AG10803 (cell line): Measurements from ENCODE around the gene FXYD6.
"Not testable (repeated sequence)": the region's sequence is repeated elsewhere in the genome, so short reads cannot be mapped to it uniquely, and the experiment has no call there.

ENCODE experiments used
- DNase-seq: peaks from one replicate; pipeline ENCODE4 v3.0.0; 2010; ENCODE audit warnings: low read depth
- H3K4me3 ChIP-seq: 2 replicates; pipeline ENCODE4 v1.5.1; 2011; ENCODE audit warnings: mild to moderate bottlenecking, low read length, control low read depth
- TF ChIP-seq, protein P1 (sequence below): conservative IDR thresholded peaks from 2 replicates; pipeline ENCODE4 v1.5.1; 2011; ENCODE audit warnings: mild to moderate bottlenecking, low read length, control low read depth, inconsistent platforms

Gene FXYD6

DNA sequence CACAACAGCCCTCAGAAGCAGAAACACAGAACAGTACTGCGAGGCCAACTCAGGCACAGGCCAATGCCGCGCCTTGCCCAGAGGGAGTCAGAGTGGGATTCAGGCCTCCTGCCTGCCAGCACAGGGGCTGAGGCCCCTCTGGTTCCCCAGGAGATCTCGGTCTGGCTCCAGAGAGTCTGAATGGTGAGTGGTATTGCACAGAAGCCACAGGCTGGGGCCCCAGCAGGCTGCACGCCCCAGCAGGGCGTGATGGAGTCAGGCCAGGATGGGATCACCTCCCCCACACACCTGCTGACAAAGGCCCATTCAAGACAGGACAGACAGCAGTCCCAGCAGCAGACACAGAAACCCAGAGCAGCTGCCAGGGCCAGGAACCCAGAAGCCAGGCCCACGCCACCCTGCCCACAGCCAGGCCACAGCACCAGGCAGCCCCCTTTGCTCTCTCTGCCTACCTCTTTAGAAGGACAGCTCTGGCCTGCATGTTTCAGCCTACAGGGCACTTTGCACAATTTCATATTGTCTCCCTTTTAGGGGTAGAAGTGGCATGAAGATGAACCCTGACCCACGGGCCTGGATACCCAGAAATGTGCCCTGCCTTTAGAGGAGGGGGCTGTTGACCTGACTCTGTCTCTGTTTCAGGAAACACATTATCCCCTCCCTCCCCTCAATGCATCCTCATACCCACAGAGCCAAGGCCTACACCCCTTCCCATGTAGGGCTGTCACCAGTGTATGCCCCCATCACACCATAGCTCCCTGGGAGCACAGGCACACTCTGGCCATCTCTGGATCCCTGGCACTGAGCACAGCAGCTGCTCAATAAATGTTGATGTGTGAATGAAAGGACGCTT is 6.1 kb downstream of the FXYD6 start:
- no peak for DNase-seq
- TF ChIP-seq, protein P1, sequence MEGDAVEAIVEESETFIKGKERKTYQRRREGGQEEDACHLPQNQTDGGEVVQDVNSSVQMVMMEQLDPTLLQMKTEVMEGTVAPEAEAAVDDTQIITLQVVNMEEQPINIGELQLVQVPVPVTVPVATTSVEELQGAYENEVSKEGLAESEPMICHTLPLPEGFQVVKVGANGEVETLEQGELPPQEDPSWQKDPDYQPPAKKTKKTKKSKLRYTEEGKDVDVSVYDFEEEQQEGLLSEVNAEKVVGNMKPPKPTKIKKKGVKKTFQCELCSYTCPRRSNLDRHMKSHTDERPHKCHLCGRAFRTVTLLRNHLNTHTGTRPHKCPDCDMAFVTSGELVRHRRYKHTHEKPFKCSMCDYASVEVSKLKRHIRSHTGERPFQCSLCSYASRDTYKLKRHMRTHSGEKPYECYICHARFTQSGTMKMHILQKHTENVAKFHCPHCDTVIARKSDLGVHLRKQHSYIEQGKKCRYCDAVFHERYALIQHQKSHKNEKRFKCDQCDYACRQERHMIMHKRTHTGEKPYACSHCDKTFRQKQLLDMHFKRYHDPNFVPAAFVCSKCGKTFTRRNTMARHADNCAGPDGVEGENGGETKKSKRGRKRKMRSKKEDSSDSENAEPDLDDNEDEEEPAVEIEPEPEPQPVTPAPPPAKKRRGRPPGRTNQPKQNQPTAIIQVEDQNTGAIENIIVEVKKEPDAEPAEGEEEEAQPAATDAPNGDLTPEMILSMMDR: no peak
- no peak overlapping the region for H3K4me3 ChIP-seq

DNA sequence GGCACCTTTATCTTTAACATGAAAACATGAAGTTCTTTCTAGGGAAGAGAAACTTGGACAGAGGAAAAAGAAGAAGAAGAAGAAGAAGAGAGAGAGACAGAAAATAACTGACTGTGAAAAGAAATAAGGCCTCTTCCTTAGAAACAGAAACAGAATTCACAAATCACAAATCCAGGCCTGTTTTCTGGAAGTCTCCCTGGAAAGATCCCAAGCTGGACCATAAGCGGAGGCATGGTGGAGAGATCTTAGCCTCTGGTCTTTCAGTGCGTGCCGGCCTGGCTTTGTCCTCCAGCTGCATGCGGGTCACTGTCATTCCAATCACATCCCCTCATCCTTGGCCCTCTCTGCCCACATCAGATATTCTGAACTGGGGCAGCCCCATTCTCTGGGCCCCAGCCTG is 6.9 kb downstream of the FXYD6 start:
- DNase-seq: no peak
- TF ChIP-seq, protein P1: no peak
- H3K4me3 ChIP-seq: no peak overlapping the region

DNA sequence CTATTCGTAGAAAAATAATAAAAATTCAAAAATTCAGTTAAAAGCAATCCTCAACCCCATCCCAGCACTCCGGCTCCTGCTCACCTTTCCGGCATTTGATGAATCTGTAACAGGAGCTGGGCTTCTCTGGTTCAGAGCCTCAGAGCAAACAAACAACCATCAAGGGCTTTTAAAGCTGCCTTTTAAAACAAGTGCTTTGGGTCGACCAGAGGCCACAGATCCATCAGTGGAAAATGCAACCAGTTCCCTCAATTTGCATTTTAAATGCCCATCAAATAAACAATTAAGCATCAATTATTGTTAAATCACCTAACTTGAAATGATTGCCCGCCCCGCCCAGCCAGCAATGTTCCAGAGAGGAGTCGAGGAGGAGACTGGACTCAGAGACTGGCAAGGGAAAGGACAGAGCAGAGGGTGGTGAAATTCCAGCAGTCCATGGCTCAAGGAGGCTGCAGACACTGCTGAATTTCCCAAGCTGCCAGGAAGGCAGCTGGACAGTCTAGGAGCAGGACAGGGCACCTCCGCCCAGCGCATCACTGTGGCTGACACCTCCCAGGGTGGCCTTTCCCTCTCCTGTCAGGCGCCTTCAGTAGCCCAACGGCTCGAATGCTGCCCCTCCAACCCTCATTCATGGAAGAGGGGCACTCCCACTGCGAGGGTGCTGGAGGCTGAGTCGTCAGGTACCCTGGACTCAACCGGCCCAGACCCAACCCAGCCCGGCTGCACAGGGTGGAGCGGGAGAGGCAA is 7.5 kb downstream of the FXYD6 start:
- DNase-seq: no peak
- TF ChIP-seq, protein P1: no peak

DNA sequence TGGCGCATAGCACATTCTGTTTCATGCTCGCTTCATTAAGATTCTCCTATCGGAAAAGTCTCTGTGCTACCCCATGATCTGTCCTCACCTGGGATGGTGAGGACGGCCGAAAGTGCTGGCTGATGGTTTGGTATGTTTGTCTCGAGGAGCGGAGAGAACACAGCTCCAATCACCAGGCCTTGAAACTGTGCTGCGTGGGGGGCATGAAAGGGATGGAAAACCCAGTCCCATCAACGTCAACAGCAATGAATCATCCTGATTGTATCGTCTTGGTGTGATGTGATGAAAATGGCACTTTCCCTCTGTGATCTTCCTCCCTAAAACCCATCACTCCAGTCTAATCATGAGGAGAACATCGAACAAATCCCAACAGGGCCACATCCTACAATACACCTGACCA is 8.4 kb downstream of the FXYD6 start:
- no peak for DNase-seq
- TF ChIP-seq, protein P1: no peak
- H3K4me3 ChIP-seq: no peak overlapping the region

More for the DNA sequence above, 7.5 kb downstream of the FXYD6 start:
- no peak overlapping the region for H3K4me3 ChIP-seq

DNA sequence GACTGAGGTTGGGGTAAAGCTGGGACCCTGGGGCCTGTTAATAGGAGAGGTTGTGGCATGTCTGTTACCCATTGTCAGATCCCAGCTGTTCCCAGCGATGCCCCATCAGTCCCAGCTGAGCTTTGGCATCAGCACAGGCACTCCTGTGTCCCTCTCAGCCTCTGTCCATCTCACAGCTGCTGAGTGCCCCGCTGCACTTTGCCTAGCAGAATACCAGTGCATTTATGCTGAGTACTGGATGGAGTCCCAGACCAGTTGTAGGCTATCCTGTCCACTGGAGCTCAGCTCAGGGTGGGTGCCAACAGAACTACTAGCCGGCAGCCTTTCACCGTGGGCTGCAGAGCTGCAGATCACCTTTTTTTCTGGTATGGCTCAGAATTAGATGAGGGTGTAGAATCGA is 9.9 kb downstream of the FXYD6 start:
- TF ChIP-seq, protein P1: no peak

GRCh38 chr11:117865546-117865945 is 10.9 kb downstream of the FXYD6 start:
- not testable (repeated sequence) for DNase-seq

More for the DNA sequence above, 9.9 kb downstream of the FXYD6 start:
- no peak for DNase-seq
- no peak overlapping the region for H3K4me3 ChIP-seq

DNA sequence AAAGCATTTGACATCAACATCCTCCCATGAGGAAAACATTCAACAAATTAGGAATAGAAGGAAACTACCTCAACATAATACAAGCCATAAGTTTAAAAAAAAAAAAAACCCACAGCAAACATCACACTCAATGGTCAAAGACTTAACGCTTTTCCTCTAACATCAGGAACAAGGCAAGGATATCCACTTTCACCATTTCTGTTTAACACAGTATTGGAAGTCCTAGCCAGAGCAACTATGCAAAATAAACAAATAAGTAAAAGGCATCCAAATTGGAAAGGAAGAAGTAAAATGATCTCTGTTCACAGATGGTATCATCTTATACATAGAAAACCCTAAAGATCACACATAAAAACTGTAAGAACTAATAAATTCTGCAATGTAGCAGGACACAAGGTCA is 13.1 kb downstream of the FXYD6 start:
- TF ChIP-seq, protein P1: no peak
- no peak for DNase-seq
- H3K4me3 ChIP-seq: no peak overlapping the region

More at GRCh38 chr11:117865546-117865945, 10.9 kb downstream of the FXYD6 start:
- H3K4me3 ChIP-seq: not testable (repeated sequence)
